Measurements from ENCODE around the gene PPP1R17.

DNA sequence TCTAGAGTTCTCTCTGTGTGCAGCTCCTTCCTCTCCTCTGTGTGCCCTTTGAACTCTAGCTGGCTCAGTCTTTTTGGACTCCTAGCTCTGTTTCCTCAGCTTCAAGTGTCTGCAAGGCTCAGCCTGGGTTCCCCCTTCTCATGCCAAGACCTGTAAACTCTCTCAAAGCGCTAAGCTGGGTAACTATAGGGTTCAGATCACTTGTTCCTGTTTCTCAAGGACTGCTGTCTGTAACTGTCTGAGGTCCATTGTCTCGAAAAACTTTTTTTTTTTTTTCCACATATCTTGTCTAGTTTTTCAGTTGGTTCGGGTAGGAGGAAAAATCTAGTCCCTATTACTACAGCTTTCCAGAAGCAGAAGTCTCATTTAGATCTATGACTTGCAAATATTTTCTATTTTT, 46.6 kb upstream of the PPP1R17 start:
- TF ChIP-seq POLR2A (IDR thresholded peaks at IDR 0.05) (no peak), EP300 (IDR thresholded peaks at IDR 0.05) (no peak)
